Measurements from ENCODE around the gene NCAM1. TPM values are rescaled to one million over a fixed set of nuclear protein-coding genes. Genes with fewer than 3 reads are reported as not detected.

The NCAM1 gene
- total RNA-seq, 1 experiment from 2014 or later = 0.22 TPM

GRCh38 chr11:113204280-113204679 lies 243.1 kb downstream of the NCAM1 start:
- no peak for DNase-seq (ENCODE audit: low read depth, low spot score)

More at GRCh38 chr11:113204280-113204679, 243.1 kb downstream of the NCAM1 start:
- Histone ChIP-seq H3K9me3 (ENCODE audit: control insufficient read depth in 1 of 2, insufficient read depth in 1 of 2, low read depth in 1 of 2, low read length in 2 of 2) (no peaks in the 10 kb centered on the region), H3K9ac (ENCODE audit: low read length) (no peak overlapping the region), H3K4me3 (replicated peaks in 1 of 2; ENCODE audit: low read depth in 1 of 2, low read length in 2 of 2) (no peak overlapping the region), H2AFZ (ENCODE audit: low read depth, low read length, poor library complexity, severe bottlenecking) (no peak overlapping the region), H3K4me2 (ENCODE audit: low read length) (no peak overlapping the region), H3K36me3 (ENCODE audit: control insufficient read depth in 1 of 2, insufficient read depth in 2 of 2, low read length in 2 of 2) (no peaks in the 10 kb centered on the region), H4K20me1 (ENCODE audit: insufficient read depth) (no peaks in the 10 kb centered on the region), H3K79me2 (ENCODE audit: insufficient read depth, low read length) (no peaks in the 10 kb centered on the region), H3K4me1 (ENCODE audit: control insufficient read depth in 1 of 2, insufficient read depth in 2 of 2, low read length in 2 of 2) (no peaks in the 10 kb centered on the region), H3K27me3 (ENCODE audit: insufficient read depth, low read length) (peaks cover 28% of the 10 kb centered on the region), H3K27ac (ENCODE audit: low read depth, low read length) (no peak overlapping the region), H3K9me2 (ENCODE audit: insufficient read depth) (no peaks in the 10 kb centered on the region)
- no TSS peak for BruUV-seq (replicated peaks)
- TF ChIP-seq REST (IDR thresholded peaks at IDR 0.05; ENCODE audit: low read depth) = no peak
- no peak for TF ChIP-seq EZH2 (IDR thresholded peaks at IDR 0.05)
- TF ChIP-seq YY1 (IDR thresholded peaks at IDR 0.05; ENCODE audit: extremely low read depth, insufficient replicate concordance, low read depth, low read length) = no peak
- TF ChIP-seq RAD21 (IDR thresholded peaks at IDR 0.05; ENCODE audit: low read depth) = no peak
- no peak for TF ChIP-seq MAX (IDR thresholded peaks at IDR 0.05)
- no peak for TF ChIP-seq SIN3A (IDR thresholded peaks at IDR 0.05; ENCODE audit: low read depth)
- ChIA-PET POLR2A (no interaction called here), RAD21 (ENCODE audit: low non-redundant PET in 1 of 2, low total read pairs in 2 of 2, uncharacterized antibody in 2 of 2, unreplicated experiment in 2 of 2) (no interaction called here), CTCF (no interaction called here)
- intact Hi-C loops (cut with micrococcal nuclease) = no loop called here
- no peak for ATAC-seq
